NB4 (cell line): ENCODE measurements around the gene STK16.

ENCODE experiments used
- POLR2A ChIP-seq: IDR thresholded peaks from 2 replicates; pipeline ENCODE4 v1.6.1; 2011; ENCODE audit warnings: mild to moderate bottlenecking; ENCODE audit not compliant: insufficient read length; ENCODE audit errors: extremely low read depth
- TF ChIP-seq, protein P1 (sequence below): IDR thresholded peaks from one replicate; pipeline ENCODE4 v1.5.1; 2012; ENCODE audit warnings: low read depth, low read length
- TF ChIP-seq, protein P2 (sequence below): IDR thresholded peaks from 2 replicates; pipeline ENCODE4 v1.6.1; 2011; ENCODE audit warnings: low read depth, low read length

DNA sequence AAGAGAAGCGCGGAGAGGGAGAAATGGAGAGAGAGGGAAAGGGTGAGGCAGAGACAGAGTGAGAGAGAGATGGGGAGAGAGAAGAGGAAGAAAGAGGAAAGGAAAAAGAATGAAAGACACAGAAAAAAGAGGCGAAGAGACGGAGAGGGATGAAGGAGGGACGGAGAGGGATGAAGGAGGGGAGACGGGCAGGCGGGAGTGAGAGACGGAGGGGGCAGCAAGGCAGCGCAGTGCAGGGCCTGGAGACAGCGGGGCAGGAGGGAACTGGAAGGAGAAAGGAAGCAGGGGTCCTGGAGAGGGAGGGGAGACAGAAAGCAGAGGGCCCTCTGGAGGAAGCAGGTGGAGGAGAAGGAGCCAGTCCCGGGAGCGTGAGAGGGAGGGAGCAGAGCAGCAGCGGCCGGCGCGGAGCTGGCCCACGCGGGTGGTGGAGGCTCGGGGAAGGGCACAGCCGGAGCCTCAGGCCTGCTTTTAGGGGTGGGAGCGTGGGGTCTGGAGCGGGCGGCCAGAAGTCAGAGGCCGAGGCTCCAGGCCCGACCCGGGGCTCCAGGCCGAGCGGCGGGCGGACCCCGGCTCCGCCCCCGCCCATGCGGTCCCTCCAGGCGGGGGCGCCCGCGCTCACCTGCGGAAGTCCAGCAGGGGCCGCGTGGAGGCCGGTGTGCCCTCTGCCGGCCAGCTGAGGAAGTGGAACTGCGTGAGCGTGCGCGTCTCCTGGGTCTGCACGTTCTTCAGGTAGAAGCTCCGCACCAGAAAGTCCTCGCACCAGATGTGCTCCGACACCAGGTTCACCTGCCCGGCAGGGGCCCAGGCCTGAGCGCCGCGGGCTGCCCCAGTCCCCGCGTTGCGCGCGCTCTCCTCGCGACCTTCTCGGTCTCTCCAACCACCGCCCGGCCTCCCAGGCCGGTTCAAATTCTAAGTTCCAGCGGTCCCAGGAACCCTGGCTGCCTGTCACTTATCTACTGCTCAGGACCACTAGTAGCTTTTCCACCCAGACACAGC is 49.4 kb downstream of the STK16 start:
- peak; percentile 53 for TF ChIP-seq POLR2A
- TF ChIP-seq, protein P1, sequence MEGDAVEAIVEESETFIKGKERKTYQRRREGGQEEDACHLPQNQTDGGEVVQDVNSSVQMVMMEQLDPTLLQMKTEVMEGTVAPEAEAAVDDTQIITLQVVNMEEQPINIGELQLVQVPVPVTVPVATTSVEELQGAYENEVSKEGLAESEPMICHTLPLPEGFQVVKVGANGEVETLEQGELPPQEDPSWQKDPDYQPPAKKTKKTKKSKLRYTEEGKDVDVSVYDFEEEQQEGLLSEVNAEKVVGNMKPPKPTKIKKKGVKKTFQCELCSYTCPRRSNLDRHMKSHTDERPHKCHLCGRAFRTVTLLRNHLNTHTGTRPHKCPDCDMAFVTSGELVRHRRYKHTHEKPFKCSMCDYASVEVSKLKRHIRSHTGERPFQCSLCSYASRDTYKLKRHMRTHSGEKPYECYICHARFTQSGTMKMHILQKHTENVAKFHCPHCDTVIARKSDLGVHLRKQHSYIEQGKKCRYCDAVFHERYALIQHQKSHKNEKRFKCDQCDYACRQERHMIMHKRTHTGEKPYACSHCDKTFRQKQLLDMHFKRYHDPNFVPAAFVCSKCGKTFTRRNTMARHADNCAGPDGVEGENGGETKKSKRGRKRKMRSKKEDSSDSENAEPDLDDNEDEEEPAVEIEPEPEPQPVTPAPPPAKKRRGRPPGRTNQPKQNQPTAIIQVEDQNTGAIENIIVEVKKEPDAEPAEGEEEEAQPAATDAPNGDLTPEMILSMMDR, result peak; percentile 84
- TF ChIP-seq, protein P2, sequence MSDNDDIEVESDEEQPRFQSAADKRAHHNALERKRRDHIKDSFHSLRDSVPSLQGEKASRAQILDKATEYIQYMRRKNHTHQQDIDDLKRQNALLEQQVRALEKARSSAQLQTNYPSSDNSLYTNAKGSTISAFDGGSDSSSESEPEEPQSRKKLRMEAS, result peak; percentile 93
